Posterior vena cava (tissue), 2 donors: ENCODE data around the gene CD164. TPM values are rescaled to one million over a fixed set of nuclear protein-coding genes. Genes with fewer than 3 reads are reported as not detected.

Source experiments
- DNase-seq: peaks from one replicate; pipeline ENCODE4 v3.0.0-alpha.2; 2020; ENCODE audit warnings: low spot score
- intact Hi-C, 2 donors: fragments of 100-400 bp; cut with DNase I; formaldehyde crosslinking; loops; one replicate each; pipeline versions ENCODE4 v1.14.1 to v1.14.2; 2022 to 2023
- total RNA-seq, 2 donors: library from RNA; stranded (reverse); fragmentation: NEBNext Ultra II Directional; extraction: Animal tissue kit (Norgen Biotek cat#: 25700); gene quantifications; one replicate each; pipeline ENCODE4 v1.2.1, GENCODE V29; 2021
- donor health status: DM: yes; HTN: yes; CAD: no.
- donor health status: DM: yes; HTN: yes; CAD: no.

Gene CD164
- total RNA-seq, 2 donors from 2014 or later, result 163 to 194 TPM

- intact Hi-C loops, result no loop called here
- DNase-seq, result no peak
Observed at GRCh38 chr6:109323241-109323640, 59.0 kb downstream of the CD164 start.

GRCh38 chr6:109322825-109323224, 59.4 kb downstream of the CD164 start:
- DNase-seq, result no peak
- intact Hi-C loops, result no loop called here

GRCh38 chr6:109321752-109322151, 60.5 kb downstream of the CD164 start:
- no peak for DNase-seq
- intact Hi-C loops, result no loop called here

GRCh38 chr6:109320072-109320471, 62.2 kb downstream of the CD164 start:
- intact Hi-C loops, result no loop called here
- no peak for DNase-seq

GRCh38 chr6:109318328-109318876, 63.9 kb downstream of the CD164 start:
- intact Hi-C loops, result no loop called here
- DNase-seq, result no peak

- DNase-seq, result no peak
- intact Hi-C loops, result no loop called here
Observed at GRCh38 chr6:109316909-109317308, 65.4 kb downstream of the CD164 start.

Other genes starting within 250 kb of the CD164 start
- 1 to 10 TPM; 1.2 to 1.9 TPM for gene PPIL6, start 58.2 kb upstream of the CD164 start, total RNA-seq
- 1 to 10 TPM; 4.2 to 6.7 TPM for gene SMPD2, start 58.3 kb upstream of the CD164 start, total RNA-seq
- gene MICAL1, start 73.3 kb upstream of the CD164 start, total RNA-seq, result 10 to 100 TPM; 53.0 to 53.2 TPM
- gene ZBTB24, start 100.8 kb upstream of the CD164 start, total RNA-seq, result 1 to 10 TPM; 5.5 to 5.8 TPM